Measurements from ENCODE around the gene METAP1. TPM values are rescaled to one million over a fixed set of nuclear protein-coding genes. Genes with fewer than 3 reads are reported as not detected.
"Not testable (repeated sequence)": the region's sequence is repeated elsewhere in the genome, so short reads cannot be mapped to it uniquely, and the experiment has no call there.

Gene METAP1
- total and polyA plus RNA-seq, 2 donors (not counting 1 experiment from before 2014, with no cell fraction given) = 20.4 to 40.0 TPM

GRCh38 chr4:99099311-99099710 lies 103.8 kb downstream of the METAP1 start:
- POLR2A ChIA-PET = no interaction called here
- Histone ChIP-seq H4K20me1 (ENCODE audit: control insufficient read depth, insufficient read depth, low read length, poor library complexity, severe bottlenecking) (no peaks in the 10 kb centered on the region), H3K9me3 (ENCODE audit: control extremely low read depth in 1 of 3, control insufficient read depth in 2 of 3, insufficient read depth in 1 of 3, low read length in 2 of 3) (no peaks in the 10 kb centered on the region), H3K4me3 (ENCODE audit: control extremely low read depth in 1 of 5, extremely low read depth in 1 of 5, insufficient read depth in 1 of 5, low read depth in 2 of 5, low read length in 4 of 5) (no peak overlapping the region), H3K79me2 (ENCODE audit: control insufficient read depth, insufficient read depth, low read length) (no peaks in the 10 kb centered on the region), H2AFZ (ENCODE audit: insufficient read depth, low read depth, low read length, poor library complexity, severe bottlenecking) (no peak overlapping the region), H3K36me3 (replicated peaks in 1 of 2; ENCODE audit: control extremely low read depth in 1 of 2, control insufficient read depth in 1 of 2, extremely low read depth in 1 of 2, insufficient read depth in 2 of 2, low read length in 1 of 2) (no peaks in the 10 kb centered on the region), H3K9ac (ENCODE audit: low read length) (no peak overlapping the region), H3K27ac (ENCODE audit: low read length in 2 of 2) (no peak overlapping the region), H3K4me1 (ENCODE audit: control insufficient read depth in 2 of 2, insufficient read depth in 2 of 2, low read length in 2 of 2) (no peaks in the 10 kb centered on the region), H3K4me2 (replicated peaks; ENCODE audit: low read depth, low read length, poor library complexity, severe bottlenecking) (no peak overlapping the region), H3K27me3 (replicated peaks in 1 of 4; ENCODE audit: control extremely low read depth in 1 of 4, control insufficient read depth in 3 of 4, insufficient read depth in 4 of 4, low read length in 3 of 4) (no peaks in the 10 kb centered on the region)
- intact Hi-C loops (cut with micrococcal nuclease) = no loop called here
- Mint-ChIP-seq H3K27me3 (no peaks in the 10 kb centered on the region), H3K27ac (no peak overlapping the region), H3K4me3 (no peak overlapping the region), H3K4me1 (no peaks in the 10 kb centered on the region), H3K9me3 (ENCODE audit: insufficient read depth) (no peaks in the 10 kb centered on the region)
- 92% methylated on average over 9 of the region's 12 CpGs for WGBS (ENCODE audit: insufficient coverage)
- TF ChIP-seq EZH2 (IDR thresholded peaks at IDR 0.05; ENCODE audit: borderline replicate concordance, insufficient read depth, low read depth, low read length, poor library complexity, severe bottlenecking) = no peak
- TF ChIP-seq CTCF (IDR thresholded peaks at IDR 0.05) = no peak
- CTCF ChIA-PET = no interaction called here
- DNase-seq (no peak), ATAC-seq (ENCODE audit: low read depth) (no peak)

- H3K4me1 Mint-ChIP-seq; H3K36me3 ChIP-seq (replicated peaks in 1 of 2; ENCODE audit: control extremely low read depth in 1 of 2, control insufficient read depth in 1 of 2, extremely low read depth in 1 of 2, insufficient read depth in 2 of 2, low read length in 1 of 2); DNase-seq; H3K27ac ChIP-seq (ENCODE audit: low read length in 2 of 2); H3K4me2 ChIP-seq (replicated peaks; ENCODE audit: low read depth, low read length, poor library complexity, severe bottlenecking); intact Hi-C loops (cut with micrococcal nuclease); H3K9me3 Mint-ChIP-seq (ENCODE audit: insufficient read depth); H2AFZ ChIP-seq (ENCODE audit: insufficient read depth, low read depth, low read length, poor library complexity, severe bottlenecking); H3K4me3 ChIP-seq (ENCODE audit: control extremely low read depth in 1 of 5, extremely low read depth in 1 of 5, insufficient read depth in 1 of 5, low read depth in 2 of 5, low read length in 4 of 5); CTCF ChIA-PET; H3K27me3 Mint-ChIP-seq; ATAC-seq (ENCODE audit: low read depth); H3K9me3 ChIP-seq (ENCODE audit: control extremely low read depth in 1 of 3, control insufficient read depth in 2 of 3, insufficient read depth in 1 of 3, low read length in 2 of 3); POLR2A ChIA-PET; H3K27ac Mint-ChIP-seq; H3K79me2 ChIP-seq (ENCODE audit: control insufficient read depth, insufficient read depth, low read length); H4K20me1 ChIP-seq (ENCODE audit: control insufficient read depth, insufficient read depth, low read length, poor library complexity, severe bottlenecking); H3K4me1 ChIP-seq (ENCODE audit: control insufficient read depth in 2 of 2, insufficient read depth in 2 of 2, low read length in 2 of 2); H3K9ac ChIP-seq (ENCODE audit: low read length); H3K4me3 Mint-ChIP-seq; H3K27me3 ChIP-seq (replicated peaks in 1 of 4; ENCODE audit: control extremely low read depth in 1 of 4, control insufficient read depth in 3 of 4, insufficient read depth in 4 of 4, low read length in 3 of 4): not testable (repeated sequence)
- WGBS (ENCODE audit: insufficient coverage) = 100% methylated on average over 3 of the region's 5 CpGs
Measured at GRCh38 chr4:99099814-99100213, 104.3 kb downstream of the METAP1 start.

Measured in B cell (primary cell).